HG03378 (cell line): ENCODE measurements around the gene SPEF2.

Experiments
- ATAC-seq: cut with Tn5 transposase; IDR thresholded peaks from one replicate; pipeline ENCODE4 v1.9.1; 2021; ENCODE audit warnings: mild to moderate bottlenecking, moderate library complexity; ENCODE audit not compliant: unreplicated experiment

SPEF2 gene

DNA sequence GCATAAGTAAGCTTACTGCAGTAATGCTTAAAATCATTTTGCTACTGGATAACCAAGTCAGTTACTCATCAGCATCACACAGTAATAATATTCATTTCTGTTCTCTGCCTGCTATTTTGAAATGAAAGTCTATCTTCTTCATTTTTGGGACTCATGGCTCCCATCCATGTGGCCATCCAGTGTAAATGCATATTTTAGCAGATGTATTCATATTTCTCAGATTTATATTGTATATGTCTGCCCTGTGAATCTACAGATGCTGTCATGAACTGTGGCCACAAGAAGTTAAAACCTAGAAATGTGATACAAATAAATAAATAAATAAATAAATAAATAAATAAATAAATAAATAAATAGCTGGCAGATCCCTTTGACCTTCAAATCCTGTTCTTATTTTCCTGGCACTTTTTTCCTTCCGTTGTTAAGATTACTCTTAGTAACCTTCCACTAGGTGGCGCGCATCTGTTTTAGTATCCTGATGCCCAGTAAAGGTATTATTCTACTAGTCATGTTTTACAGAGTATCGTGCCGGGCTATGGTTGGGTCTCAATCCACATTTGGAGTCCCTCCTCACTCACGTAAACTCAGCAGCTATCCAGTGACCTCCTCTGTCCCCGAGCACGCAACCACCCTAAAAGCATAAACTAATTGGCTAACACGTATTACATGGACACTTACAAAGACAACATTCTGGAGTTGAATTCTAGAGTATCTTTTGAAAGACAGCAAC, 159.9 kb downstream of the SPEF2 start:
- peak; percentile 70 for ATAC-seq

GRCh38 chr5:35778259-35778769, 160.7 kb downstream of the SPEF2 start:
- no peak for ATAC-seq

DNA sequence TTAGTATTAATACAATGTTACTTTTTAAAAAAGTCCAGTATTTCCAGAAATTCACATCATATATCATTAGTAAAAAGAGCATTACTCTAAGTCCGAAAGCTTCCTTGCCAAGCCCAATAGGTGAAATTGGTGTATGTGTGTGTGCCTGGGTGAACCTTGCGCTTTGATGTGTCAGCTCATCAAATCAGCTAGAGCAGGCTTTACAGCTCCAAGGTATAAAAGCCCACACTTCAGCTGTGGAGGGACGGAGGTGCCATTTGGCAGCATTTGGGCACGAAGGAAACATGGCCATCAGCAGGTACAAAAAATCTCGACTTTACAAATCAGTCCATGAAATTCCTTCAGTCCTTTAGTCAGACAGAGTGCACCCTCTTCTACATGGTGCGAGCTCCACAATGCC, 162.6 kb downstream of the SPEF2 start:
- ATAC-seq = no peak

DNA sequence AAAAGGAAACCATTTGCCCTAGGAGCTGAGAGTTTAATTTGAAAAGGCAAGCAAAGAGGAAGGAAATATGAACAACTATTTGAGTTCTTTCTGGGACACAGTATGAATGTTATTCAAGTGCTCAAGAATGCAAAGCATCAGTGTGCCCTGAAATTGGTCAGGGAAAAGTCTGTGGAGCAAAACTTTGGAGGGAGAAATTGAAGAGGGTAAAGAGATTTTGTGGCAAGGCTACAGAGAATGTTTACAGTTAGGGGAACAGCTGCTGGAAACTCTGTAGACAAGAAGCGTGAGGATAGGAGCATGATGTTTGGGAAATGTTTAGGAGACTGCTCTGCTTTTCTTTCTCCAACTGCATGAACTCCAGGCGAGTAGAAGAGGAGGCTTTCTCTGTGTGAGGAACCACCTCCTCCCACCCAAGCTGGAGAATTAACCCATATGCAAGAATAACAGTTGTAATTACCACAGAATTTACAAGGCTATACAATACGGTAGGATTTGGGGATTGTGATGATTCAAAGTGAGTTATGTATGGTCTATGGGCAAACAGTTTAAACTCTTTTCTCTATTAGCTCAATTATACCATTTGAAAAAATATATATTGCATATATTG, 163.6 kb downstream of the SPEF2 start:
- no peak for ATAC-seq

GRCh38 chr5:35783551-35783950, 165.9 kb downstream of the SPEF2 start:
- no peak for ATAC-seq

DNA sequence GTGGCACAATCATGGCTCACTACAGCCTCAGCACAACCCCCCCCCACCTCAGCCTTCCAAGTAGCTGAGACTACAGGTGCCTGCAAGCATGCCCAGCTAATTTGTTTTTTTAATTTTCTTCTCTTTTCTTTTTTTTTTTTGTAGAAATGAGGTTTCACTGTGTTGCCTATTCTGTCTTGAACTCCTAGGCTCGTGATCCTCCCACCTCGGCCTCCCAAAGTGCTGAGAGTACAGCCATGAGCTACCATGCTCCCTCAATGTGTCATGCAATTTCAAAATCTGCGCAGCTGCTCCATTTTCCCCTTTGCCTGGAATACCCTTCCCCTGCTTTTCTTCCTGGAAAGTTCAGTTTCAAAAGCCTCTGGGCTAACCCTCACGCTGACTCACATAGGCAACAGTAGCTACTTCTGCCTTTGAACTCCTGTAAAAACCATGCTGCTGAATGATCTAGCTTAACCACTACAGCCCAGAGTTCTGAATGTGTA, 168.0 kb downstream of the SPEF2 start:
- ATAC-seq = no peak

DNA sequence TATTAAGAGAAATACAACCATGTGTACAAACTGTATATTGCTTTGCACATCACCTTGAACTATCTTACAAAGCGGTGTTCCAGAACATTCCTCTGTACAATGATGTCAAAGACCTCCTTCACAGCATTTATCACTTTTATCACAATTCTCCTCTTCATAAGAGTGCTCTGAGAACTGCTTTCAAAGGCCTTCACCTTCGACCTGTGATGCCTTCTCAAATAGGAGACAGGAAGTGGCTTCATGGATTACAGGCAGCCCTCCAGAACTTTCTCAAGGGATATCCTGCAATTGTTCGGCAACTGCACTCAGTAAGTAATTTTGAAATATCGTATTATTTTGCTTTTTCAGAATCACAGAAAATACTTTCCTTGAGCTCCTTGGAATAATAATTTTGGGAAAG, 171.1 kb downstream of the SPEF2 start:
- ATAC-seq = no peak

DNA sequence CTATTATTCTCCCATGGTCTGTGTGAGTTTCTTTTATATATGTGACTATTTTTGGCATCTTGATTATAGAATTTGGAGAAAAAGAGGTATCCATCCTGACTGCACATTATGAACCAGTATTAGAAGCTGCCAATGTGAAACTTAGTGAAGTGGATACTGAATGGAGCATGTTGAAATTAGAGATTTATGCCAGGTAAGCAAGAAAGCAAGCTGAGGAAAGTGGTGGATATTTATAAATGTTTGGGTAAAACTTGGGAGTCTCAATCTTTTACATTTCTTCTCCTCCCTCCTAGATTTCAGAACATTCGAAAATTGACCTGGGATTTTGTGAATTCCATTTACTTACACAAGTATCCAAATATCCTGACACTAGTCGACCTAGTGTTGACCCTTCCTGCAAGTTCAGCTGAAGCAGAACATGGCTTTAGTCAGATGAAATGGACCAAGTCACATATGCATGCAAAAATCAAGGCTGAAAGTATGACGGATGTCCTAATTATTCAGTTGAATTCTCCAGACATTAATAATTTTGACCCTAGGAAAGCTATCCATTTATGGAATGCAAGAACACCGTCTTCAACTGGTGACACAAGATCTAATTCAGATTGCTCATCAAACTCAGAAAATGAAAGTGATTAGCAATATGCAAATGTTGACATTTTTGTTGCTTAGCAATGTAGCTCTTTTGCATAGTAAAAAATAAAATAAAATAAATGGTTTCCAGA, 172.2 kb downstream of the SPEF2 start:
- ATAC-seq = no peak

DNA sequence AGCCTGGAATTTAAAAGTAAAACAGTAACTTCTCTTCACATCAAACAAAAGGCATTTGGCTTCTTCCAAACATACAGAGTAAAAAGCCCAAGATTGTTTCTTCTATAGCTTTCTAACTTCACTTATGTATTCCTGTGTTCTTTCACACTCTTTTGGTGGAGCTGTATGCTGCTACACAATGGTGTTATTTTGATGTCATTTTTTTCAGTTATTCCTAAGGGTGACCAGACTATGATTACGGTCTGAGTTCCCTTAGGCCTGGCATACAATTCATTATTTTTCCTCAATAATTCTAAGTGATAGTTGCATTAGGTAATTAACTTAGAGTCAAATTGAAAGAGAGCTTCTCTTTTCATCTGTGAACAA, 172.8 kb downstream of the SPEF2 start:
- no peak for ATAC-seq

DNA sequence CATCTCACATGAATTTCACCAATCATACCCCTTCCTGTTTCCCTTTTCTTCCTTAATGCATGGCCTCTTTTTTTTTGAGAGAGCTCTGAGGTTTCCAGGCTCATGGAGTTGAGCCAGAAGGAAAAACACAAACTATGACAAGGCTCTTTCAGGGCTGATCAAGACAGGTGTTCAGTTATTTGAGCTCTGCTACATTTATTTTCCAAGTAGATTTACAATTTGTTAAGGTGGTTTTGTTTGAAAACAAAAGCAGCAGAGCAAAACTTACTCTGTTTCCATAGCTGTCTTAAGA, 176.6 kb downstream of the SPEF2 start:
- no peak for ATAC-seq

- no peak for ATAC-seq
These were observed 177.2 kb downstream of the SPEF2 start for GRCh38 chr5:35794684-35795375.

- no peak for ATAC-seq
These were observed 181.5 kb downstream of the SPEF2 start for GRCh38 chr5:35799181-35799580.

DNA sequence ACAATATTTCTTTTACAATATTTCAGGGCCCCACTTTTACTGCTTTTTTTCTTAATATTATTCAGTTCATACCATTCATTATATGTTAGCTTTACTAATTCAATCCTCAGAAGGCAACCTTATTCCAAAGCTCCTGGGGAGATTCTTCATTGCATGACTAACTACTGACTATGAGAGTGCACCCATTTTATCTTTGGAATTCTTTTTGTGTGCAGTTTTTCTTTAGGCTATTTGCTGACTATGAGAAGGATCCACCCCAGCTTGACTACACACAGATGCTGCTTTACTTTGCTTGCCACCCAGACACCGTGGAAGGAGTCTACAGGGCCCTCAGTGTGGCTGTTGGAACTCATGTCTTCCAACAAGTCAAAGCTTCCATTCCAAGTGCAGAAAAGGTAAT, 182.1 kb downstream of the SPEF2 start:
- ATAC-seq = no peak

- ATAC-seq = no peak
These were observed 185.6 kb downstream of the SPEF2 start for GRCh38 chr5:35803191-35803651.

DNA sequence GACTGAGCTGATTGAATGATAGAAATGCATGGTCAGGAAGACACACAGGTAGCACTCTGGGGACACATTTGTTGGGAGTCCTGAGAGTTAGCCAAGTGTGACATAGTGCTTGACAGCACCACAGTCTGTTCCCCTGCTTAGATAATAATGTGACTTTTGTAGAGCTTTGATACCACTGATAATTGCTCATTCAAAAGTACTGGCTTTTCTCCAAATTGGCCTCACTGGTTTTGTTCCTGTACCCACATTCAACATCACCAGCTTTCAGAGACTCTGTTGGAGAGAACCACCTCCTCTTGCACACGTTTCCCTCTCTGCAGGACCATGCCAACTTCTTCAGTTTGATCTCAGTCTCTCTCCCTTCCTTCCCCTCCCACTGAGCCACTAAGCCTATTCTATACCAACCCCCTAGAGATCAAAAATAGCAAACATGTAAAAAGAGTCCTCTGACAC, 186.6 kb downstream of the SPEF2 start:
- ATAC-seq = no peak

DNA sequence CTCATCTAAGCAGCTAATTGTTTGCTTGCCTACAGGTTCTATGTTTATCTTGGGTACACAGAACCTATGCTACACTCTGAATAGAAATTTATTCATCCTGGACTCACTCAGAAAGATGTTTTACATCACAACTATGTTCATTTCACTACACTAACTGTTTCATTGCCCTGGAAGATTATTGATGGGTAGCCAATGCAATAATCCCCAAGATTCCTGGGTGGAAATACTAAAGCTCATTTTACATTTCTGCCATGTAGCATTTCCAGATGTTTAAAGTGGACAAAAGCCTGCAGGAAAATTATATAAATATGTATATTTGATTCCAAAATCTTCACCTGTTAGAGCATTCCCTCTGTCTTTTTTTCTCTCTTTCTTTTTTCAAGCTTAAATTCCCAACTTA, 187.2 kb downstream of the SPEF2 start:
- ATAC-seq = no peak

GRCh38 chr5:35810601-35811000, 192.9 kb downstream of the SPEF2 start:
- no peak for ATAC-seq

DNA sequence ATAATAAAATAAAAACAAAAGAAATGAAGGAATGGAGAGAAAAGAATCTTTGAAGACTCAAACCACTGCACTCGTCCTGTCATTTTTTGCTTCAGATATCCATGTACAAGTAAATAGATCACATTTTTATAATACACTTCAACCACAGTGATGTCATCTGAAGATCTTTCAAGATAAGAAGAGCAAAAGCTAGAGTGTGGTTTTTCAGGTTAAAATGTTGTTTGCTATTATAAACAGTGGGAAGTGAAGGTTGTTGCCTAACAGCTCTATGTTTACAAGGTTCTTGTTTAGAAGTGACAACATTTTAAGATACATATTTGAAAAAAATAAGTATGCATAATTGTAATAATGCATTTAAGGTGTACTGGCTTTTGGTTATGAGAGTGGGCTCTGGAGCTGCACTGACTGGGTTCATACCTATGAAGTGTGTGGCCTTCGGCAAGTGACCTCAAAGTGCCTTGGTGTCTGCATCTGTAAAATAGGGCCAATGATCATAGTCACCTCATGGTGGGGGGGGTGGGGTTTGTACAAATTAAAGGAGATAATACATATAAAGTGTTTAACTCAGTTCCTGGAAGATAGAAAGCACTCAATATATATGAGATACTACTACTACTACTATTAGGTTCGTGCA, 193.6 kb downstream of the SPEF2 start:
- ATAC-seq = no peak

GRCh38 chr5:35813521-35813920, 195.9 kb downstream of the SPEF2 start:
- ATAC-seq = no peak

- no peak for ATAC-seq
These were observed 197.7 kb downstream of the SPEF2 start for GRCh38 chr5:35815089-35815936.
